HG03457 (cell line): ENCODE measurements around the gene SCO2.
"Not testable (repeated sequence)": the region's sequence is repeated elsewhere in the genome, so short reads cannot be mapped to it uniquely, and the experiment has no call there.

ENCODE experiments used
- ATAC-seq: cut with Tn5 transposase; IDR thresholded peaks from one replicate; pipeline ENCODE4 v1.9.1; 2021; ENCODE audit warnings: moderate number of reproducible peaks; ENCODE audit not compliant: unreplicated experiment

The SCO2 gene

GRCh38 chr22:50522208-50522805, 3.1 kb downstream of the SCO2 start:
- no peak for ATAC-seq

GRCh38 chr22:50521710-50522109, 3.7 kb downstream of the SCO2 start:
- no peak for ATAC-seq

- no peak for ATAC-seq
Measured at GRCh38 chr22:50520826-50521453, 4.5 kb downstream of the SCO2 start.

GRCh38 chr22:50520184-50520583, 5.2 kb downstream of the SCO2 start:
- ATAC-seq = not testable (repeated sequence)

DNA sequence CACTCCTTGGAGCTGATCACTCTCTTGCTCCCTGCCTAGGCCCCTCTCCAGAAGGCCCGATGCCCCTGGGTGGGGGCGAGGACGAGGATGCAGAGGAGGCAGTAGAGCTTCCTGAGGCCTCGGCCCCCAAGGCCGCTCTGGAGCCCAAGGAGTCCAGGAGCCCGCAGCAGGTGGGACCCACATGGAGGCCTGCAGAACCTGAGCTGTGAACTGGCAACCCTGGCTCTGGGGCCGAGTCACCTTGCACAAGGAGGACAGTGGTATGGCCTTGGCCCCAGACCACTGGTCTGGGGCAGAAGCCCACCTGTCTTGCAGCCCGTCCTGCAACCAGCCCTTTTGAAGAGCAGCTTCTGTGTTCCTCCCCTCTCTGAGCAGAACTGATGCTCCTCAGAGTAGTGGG, 6.2 kb downstream of the SCO2 start:
- no peak for ATAC-seq

DNA sequence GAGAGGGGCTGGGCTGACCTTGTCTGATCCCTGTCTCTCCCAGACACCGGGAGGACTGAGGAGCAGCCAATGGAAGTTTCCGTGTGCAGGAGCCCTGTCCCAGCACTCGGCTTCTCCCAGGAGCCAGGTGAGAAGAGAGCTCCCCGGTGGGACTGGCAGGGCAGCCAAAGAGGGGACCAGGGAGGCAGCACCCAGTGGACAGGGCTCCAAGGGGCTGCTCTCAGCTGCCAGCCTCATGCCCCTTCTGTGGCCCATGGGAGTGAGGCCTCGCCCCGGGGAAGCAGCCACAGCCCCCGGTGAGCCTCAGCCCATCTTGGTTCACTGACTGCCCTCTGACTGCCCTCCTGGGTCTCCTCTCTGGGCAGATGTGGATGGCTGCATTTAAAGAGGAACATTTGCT, 6.8 kb downstream of the SCO2 start:
- ATAC-seq = no peak

- ATAC-seq = no peak
Measured at GRCh38 chr22:50517495-50518260, 7.7 kb downstream of the SCO2 start.

DNA sequence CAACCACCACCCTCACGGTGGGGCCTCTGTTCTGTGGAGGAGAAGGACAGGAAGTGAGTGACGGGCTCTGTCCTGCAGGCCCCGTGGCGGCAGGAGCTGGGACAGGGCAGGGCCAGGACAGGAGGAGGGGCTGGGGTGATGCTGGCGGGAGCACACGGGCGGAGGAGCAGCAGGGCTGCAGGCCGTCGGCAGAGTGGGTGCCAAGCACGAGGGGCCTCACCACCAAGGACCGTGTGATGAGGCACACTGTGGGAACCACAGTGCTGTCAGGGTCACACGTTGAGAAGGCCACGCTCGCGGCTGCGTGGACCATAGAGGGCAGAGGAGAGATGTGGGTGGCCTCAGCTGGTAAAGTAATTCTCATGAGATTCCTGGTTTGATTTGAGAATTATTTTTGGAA, 8.5 kb downstream of the SCO2 start:
- ATAC-seq = no peak

- ATAC-seq = no peak
Measured at GRCh38 chr22:50516068-50516467, 9.3 kb downstream of the SCO2 start.

DNA sequence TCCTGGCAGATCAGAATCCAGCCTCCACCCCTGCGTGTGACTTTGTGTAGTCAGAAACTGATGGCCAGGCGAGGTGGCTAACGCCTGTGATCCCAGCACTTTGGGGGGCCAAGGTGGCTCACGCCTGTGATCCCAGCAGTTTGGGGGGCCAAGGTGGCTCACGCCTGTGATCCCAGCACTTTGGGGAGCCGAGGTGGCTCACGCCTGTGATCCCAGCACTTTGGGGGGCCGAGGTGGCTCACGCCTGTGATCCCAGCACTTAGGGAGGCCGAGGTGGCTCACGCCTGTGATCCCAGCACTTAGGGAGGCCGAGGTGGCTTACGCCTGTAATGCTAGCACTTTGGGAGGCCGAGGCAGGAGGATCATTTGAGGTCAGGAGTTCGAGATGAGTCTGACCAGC, 12.2 kb downstream of the SCO2 start:
- ATAC-seq = no peak

DNA sequence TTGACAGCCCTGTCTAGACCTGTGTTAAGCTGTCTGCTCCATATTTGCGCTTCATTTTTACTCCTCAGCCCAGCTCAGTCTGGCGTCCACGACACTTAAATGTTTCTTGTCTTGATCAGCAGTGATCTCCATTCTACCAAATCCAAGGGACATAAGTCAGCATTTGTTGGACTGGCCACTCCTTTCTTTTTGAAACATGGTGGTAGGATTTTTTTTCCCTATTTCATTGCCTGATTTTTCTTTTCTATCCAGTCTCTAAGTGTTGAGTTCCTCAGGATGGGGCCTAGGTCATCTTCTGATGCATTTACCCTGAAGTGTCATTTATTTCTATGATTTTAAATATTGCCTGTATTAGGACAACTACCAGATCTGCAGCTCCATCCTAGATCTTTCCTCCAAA, 16.5 kb downstream of the SCO2 start:
- no peak for ATAC-seq

DNA sequence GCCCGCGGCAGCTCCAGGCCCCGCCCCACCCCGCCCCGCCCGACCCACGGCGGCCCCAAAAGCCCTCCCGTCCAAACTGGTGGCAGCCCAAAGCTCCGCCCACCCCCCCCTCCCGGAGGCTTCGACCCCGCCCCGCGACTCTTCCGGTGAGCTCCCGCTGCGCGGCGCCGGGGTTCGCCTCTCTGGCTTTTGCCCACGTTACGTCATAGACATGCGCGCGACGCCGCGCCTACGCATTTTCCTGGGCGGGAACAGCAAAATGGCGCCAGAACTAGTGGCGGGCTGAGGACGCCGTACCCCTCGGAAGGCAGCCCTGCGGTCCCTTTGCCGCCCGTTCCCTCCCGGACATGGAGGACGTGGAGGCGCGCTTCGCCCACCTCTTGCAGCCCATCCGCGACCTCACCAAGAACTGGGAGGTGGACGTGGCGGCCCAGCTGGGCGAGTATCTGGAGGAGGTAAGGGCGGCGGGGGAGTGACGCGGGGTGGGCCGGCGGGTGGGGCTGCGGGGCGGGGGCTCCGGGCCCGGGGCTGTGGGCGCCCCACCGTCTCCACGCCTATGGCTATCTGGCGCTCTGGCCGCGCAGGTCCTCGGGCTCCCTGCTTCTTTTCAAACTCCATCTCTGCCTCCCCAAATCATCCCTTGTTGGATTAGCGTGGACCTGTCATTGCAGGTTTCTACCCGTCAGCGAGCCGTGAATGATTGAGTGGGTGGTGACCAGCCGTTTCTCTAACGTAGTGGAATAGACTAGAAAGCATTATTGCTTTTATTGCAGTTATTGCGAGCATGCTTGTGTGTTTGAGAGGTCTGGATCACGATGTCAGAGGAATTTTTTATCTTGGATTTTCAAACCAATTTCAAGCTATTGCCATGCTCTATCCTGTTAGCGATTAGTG, 17.2 kb downstream of the SCO2 start, which contains the start of gene NCAPH2:
Gene NCAPH2, plus strand, starts transcription at position 234 of the 894 bp plus-strand sequence. Its CDS starts 114 bp downstream, at position 348.
- ATAC-seq = peak; percentile 37

DNA sequence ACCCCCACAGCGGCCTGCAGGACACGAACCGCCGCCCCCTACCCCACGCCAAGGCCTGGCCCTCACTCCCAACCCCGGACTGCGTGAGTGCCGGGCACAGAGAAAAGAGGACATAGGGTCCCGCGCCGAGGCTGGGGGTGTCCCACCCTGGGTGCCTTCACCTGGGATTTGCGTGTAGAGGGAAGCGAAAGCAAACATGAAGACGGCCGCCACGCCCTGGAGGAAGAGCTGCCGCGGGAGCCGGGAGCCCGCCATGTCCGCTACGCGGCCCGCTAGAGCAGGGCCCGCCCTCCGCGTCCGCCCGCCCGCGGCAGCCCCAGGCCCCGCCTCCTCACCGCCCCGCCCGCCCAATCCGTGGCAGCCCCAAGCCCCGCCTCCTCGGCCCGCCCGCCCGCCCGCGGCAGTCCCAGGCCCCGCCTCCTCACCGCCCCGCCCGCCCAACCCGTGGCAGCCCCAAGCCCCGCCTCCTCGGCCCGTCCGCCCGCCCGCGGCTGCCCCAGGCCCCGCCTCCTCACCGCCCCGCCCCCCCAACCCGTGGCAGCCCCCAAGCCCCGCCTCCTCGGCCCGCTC, 17.9 kb downstream of the SCO2 start, which contains the start of gene LMF2:
Gene LMF2, minus strand, starts transcription at position 282 of the 570 bp plus-strand sequence. Its CDS starts 27 bp downstream, at position 255.
- ATAC-seq = peak; percentile 42

DNA sequence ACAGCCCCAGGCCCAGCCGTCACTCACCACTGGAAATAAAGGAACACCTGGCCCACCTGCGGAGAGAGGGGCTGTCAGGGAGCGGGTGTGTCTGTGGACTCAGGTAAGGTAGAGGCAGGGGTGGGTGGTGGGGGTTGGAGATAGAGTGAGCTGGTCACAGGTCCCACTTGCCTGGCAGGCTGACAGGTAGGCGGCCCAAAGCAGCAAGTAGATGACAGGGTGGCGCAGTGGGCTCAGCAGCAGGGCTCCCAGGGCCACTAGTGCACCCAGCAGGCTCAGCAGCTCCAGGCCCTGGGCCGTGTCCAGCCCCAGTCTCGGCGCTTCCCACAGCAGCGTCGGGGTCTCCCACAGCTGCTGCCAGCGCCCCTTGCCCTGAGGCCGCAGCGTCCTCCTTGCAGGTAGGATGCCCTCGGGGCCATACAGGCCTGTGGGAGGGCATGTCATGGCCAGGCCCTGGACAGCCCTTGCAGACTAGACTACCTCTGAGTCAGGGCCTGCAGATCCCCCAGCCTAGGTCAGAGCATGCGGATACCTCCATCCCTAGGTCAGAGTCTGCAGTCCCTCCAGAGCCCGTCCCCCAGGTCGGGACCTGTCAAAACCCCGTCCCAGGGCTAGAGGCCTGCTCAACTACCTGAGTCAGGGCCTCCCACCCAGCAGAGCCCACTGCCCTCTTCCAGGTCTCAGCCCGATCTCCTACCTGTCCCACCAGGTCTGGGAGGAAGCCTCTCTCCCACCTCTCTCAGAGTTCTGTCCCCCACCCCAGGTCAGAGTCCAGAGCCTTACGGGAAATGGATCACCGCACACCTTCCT, 18.6 kb downstream of the SCO2 start:
- peak; percentile 5 for ATAC-seq

GRCh38 chr22:50505776-50506610, 19.4 kb downstream of the SCO2 start:
- ATAC-seq = no peak

DNA sequence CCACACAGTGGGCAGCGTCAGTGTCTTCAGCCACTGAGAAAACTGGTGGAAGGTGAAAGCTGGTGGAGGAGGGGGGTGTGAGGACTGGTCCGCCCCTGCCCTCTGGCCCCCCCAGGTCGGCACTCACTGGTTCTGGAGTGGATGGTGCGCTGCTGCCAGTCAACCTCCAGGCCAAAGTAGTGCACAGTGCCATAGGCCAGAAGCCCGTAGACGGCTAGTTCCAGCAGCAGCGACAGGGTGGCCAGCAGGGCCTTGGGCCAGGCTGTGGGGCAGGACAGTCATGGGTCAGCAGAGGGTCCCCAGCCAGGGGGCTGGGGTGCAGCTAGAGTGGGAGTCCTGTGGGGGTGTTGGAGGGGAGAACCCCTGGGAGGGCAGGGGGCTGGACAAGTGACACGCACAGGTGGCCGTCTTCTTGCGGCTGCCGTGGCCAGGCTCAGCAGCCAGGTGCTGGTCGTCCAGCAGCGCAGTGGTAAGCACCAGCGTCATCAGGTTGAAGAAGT, 20.1 kb downstream of the SCO2 start:
- ATAC-seq = no peak

GRCh38 chr22:50504369-50505211, 20.8 kb downstream of the SCO2 start:
- ATAC-seq = no peak
